H9 (cell line): ENCODE results near the gene CHMP6. TPM values are rescaled to one million over a fixed set of nuclear protein-coding genes. Genes with fewer than 3 reads are reported as not detected.

ENCODE experiments used
- DNase-seq: peaks from one replicate; pipeline ENCODE4 v3.0.0-alpha.2; 2017
- H2AFZ ChIP-seq: one replicate; pipeline ENCODE4 v1.6.1; 2013; ENCODE audit warnings: mild to moderate bottlenecking, low read length, control low read depth, moderate library complexity
- H2AK5ac ChIP-seq: 2 replicates; pipeline ENCODE4 v1.6.1; 2013; ENCODE audit warnings: low read length, control low read depth, mixed read lengths; ENCODE audit not compliant: insufficient read length
- H2BK120ac ChIP-seq: one replicate; pipeline ENCODE4 v1.6.1; 2013; ENCODE audit warnings: low read depth, mild to moderate bottlenecking, low read length, control low read depth, inconsistent platforms; ENCODE audit not compliant: poor library complexity, severe bottlenecking
- H2BK12ac ChIP-seq: 2 replicates; pipeline ENCODE4 v1.6.1; 2013; ENCODE audit warnings: low read length, control low read depth, mixed read lengths, low read depth; ENCODE audit not compliant: insufficient read length
- H2BK15ac ChIP-seq: 2 replicates; pipeline ENCODE4 v1.6.1; 2013; ENCODE audit warnings: low read depth, low read length, control low read depth
- H2BK20ac ChIP-seq: one replicate; pipeline ENCODE4 v1.6.1; 2013; ENCODE audit warnings: low read depth, mild to moderate bottlenecking, low read length, control low read depth, inconsistent platforms; ENCODE audit not compliant: poor library complexity, severe bottlenecking
- H2BK5ac ChIP-seq: 2 replicates; pipeline ENCODE4 v1.6.1; 2013; ENCODE audit warnings: low read length, control low read depth, mixed read lengths; ENCODE audit not compliant: insufficient read length
- H3K14ac ChIP-seq: 2 replicates; pipeline ENCODE4 v1.6.1; 2013; ENCODE audit warnings: low read length, control low read depth; ENCODE audit not compliant: insufficient read depth
- H3K18ac ChIP-seq: 2 replicates; pipeline ENCODE4 v1.6.1; 2013; ENCODE audit warnings: low read depth, mild to moderate bottlenecking, mixed read lengths, low read length, control low read depth; ENCODE audit not compliant: insufficient read length
- H3K23ac ChIP-seq: 2 replicates; pipeline ENCODE4 v1.6.1; 2013; ENCODE audit warnings: low read length, control low read depth, mixed read lengths, low read depth; ENCODE audit not compliant: insufficient read length
- H3K23me2 ChIP-seq: 2 replicates; pipeline ENCODE4 v1.6.1; 2013; ENCODE audit warnings: low read depth, mild to moderate bottlenecking, mixed read lengths, low read length, control low read depth; ENCODE audit not compliant: insufficient read length, poor library complexity, severe bottlenecking
- H3K27ac ChIP-seq: 2 replicates; pipeline ENCODE4 v1.5.1; 2013; ENCODE audit warnings: low read length, control low read depth, mixed read lengths, low read depth; ENCODE audit not compliant: insufficient read length
- H3K27me3 ChIP-seq: 2 replicates; pipeline ENCODE4 v1.6.1; 2013; ENCODE audit warnings: low read length, control low read depth, inconsistent platforms; ENCODE audit not compliant: insufficient read depth
- H3K4ac ChIP-seq: 2 replicates; pipeline ENCODE4 v1.6.1; 2013; ENCODE audit warnings: low read depth, mild to moderate bottlenecking, control low read depth, inconsistent platforms, low read length, moderate library complexity
- H3K4me1 ChIP-seq: 2 replicates; pipeline ENCODE4 v1.6.1; 2013; ENCODE audit warnings: low read length, control low read depth, inconsistent platforms; ENCODE audit not compliant: insufficient read depth
- H3K4me2 ChIP-seq: 2 replicates; pipeline ENCODE4 v1.6.1; 2013; ENCODE audit warnings: low read length, control low read depth, mixed read lengths; ENCODE audit not compliant: insufficient read length, insufficient read depth
- H3K56ac ChIP-seq: 2 replicates; pipeline ENCODE4 v1.6.1; 2013; ENCODE audit warnings: low read depth, mild to moderate bottlenecking, mixed read lengths, low read length, control low read depth; ENCODE audit not compliant: insufficient read length
- H3K79me1 ChIP-seq: 2 replicates; pipeline ENCODE4 v1.6.1; 2013; ENCODE audit warnings: low read depth, mild to moderate bottlenecking, moderate library complexity, low read length, control low read depth, inconsistent platforms; ENCODE audit not compliant: insufficient read depth, poor library complexity, severe bottlenecking
- H3K79me2 ChIP-seq: 2 replicates; pipeline ENCODE4 v1.6.1; 2013; ENCODE audit warnings: low read length, control low read depth, inconsistent platforms; ENCODE audit not compliant: insufficient read depth
- H3K9ac ChIP-seq: 2 replicates; pipeline ENCODE4 v1.6.1; 2013; ENCODE audit warnings: low read length, control low read depth, mixed read lengths; ENCODE audit not compliant: insufficient read length; ENCODE audit errors: extremely low read depth
- H3K9me3 ChIP-seq: one replicate; pipeline ENCODE4 v1.6.1; 2013; ENCODE audit warnings: low read depth, low read length, inconsistent platforms; ENCODE audit not compliant: control insufficient read depth
- H3T11ph ChIP-seq: one replicate; pipeline ENCODE4 v1.6.1; 2013; ENCODE audit warnings: mild to moderate bottlenecking, low read length, control low read depth, inconsistent platforms
- H4K20me1 ChIP-seq: one replicate; pipeline ENCODE4 v1.6.1; 2013; ENCODE audit not compliant: control insufficient read depth, insufficient read length, insufficient read depth
- H4K5ac ChIP-seq: 2 replicates; pipeline ENCODE4 v1.6.1; 2013; ENCODE audit warnings: low read depth, mild to moderate bottlenecking, mixed read lengths, low read length, control low read depth; ENCODE audit not compliant: insufficient read length
- H4K8ac ChIP-seq: replicated peaks from 2 replicates; pipeline ENCODE4 v1.6.1; 2013; ENCODE audit warnings: low read length, control low read depth, mixed read lengths, low read depth; ENCODE audit not compliant: insufficient read length
- H4K91ac ChIP-seq: 2 replicates; pipeline ENCODE4 v1.6.1; 2013; ENCODE audit warnings: low read depth, mild to moderate bottlenecking, moderate library complexity, mixed read lengths, low read length, control low read depth; ENCODE audit not compliant: insufficient read length
- H3K27ac Mint-ChIP-seq, 3 experiments: 2 replicates in 2 of 3; 3 replicates in 1 of 3; pipeline ENCODE4 v1.8.0; 2020 to 2021; ENCODE audit warnings: mixed read lengths in 3 of 3, mild to moderate bottlenecking in 1 of 3, moderate library complexity in 1 of 3
- H3K27me3 Mint-ChIP-seq: 2 replicates; pipeline ENCODE4 v1.8.0; 2021; ENCODE audit warnings: low read depth, mild to moderate bottlenecking, moderate library complexity, mixed read lengths
- H3K36me3 Mint-ChIP-seq, 3 experiments: 2 replicates in 2 of 3; 3 replicates in 1 of 3; pipeline ENCODE4 v1.8.0; 2020 to 2021; ENCODE audit warnings: low read depth in 3 of 3, mixed read lengths in 3 of 3; ENCODE audit not compliant: insufficient read depth in 1 of 3
- H3K4me1 Mint-ChIP-seq, 2 experiments: 2 replicates each; pipeline ENCODE4 v1.8.0; 2020; ENCODE audit warnings: mixed read lengths in 2 of 2
- H3K4me3 Mint-ChIP-seq, 2 experiments: 2 replicates in 1 of 2; 3 replicates in 1 of 2; pipeline ENCODE4 v1.8.0; 2020 to 2021; ENCODE audit warnings: mild to moderate bottlenecking in 2 of 2, mixed read lengths in 2 of 2, moderate library complexity in 1 of 2
- H3K9me3 Mint-ChIP-seq, 2 experiments: 2 replicates in 1 of 2; 3 replicates in 1 of 2; pipeline ENCODE4 v1.8.0; 2020; ENCODE audit warnings: mild to moderate bottlenecking in 2 of 2, mixed read lengths in 2 of 2, moderate library complexity in 1 of 2
- CTCF ChIP-seq: fragments of 200-600 bp; sonication (generic); conservative IDR thresholded peaks from 3 replicates; pipeline ENCODE4 v1.8.0; 2021; ENCODE audit warnings: antibody characterized with exemption, mild to moderate bottlenecking
- WGBS: extraction: QIAGEN DNeasy Blood & Tissue Kit; methylation state at CpG from one replicate; pipeline ENCODE4 v1.1.7; 2013; ENCODE audit warnings: missing lambda C conversion rate, low lambda C conversion rate, mixed read lengths; ENCODE audit not compliant: insufficient read length; ENCODE audit errors: extremely low coverage; 5-methylcytosine and 5-hydroxymethylcytosine counted together
- total RNA-seq: library from RNA; stranded (reverse); gene quantifications from 2 replicates; pipeline ENCODE4 v1.2.1, GENCODE V29; 2021

The CHMP6 gene
- total RNA-seq, 1 experiment from 2014 or later = 23.4 TPM

- no CpG with 5 or more reads among the region's 48 CpGs for WGBS
- no peak overlapping the region; a peak in 1 of 7 replicates for H3K27ac Mint-ChIP-seq
- no peak overlapping the region for H4K91ac ChIP-seq
Measured at GRCh38 chr17:80948019-80948975, 43.3 kb upstream of the CHMP6 start.

More at GRCh38 chr17:80948019-80948975, 43.3 kb upstream of the CHMP6 start:
- H3K23ac ChIP-seq = no peak overlapping the region
- no peak overlapping the region for H3K14ac ChIP-seq
- H3K18ac ChIP-seq = no peak overlapping the region
- H2AK5ac ChIP-seq = no peak overlapping the region
- no peak for TF ChIP-seq CTCF
- H3K9me3 ChIP-seq = no peaks in the 10 kb centered on the region
- no peak overlapping the region for H2BK15ac ChIP-seq
- H3K56ac ChIP-seq = no peak overlapping the region
- no peak overlapping the region for H4K8ac ChIP-seq
- no peak overlapping the region for H3K27ac ChIP-seq
- H3K4ac ChIP-seq = no peak overlapping the region
- no peaks in the 10 kb centered on the region for H3K23me2 ChIP-seq
- no peak for DNase-seq
- Mint-ChIP-seq H3K27me3 (no peaks in the 10 kb centered on the region), H3K36me3 (peaks cover 14 to 22% (median 17%) of the 10 kb centered on the region in 3 experiments), H3K4me3 (no peak overlapping the region), H3K4me1 (no peaks in the 10 kb centered on the region), H3K9me3 (no peaks in the 10 kb centered on the region)
- H2BK12ac ChIP-seq = no peak overlapping the region
- no peak overlapping the region for H2BK20ac ChIP-seq
- H3K79me2 ChIP-seq = no peaks in the 10 kb centered on the region
- H4K20me1 ChIP-seq = no peaks in the 10 kb centered on the region
- H2BK120ac ChIP-seq = no peak overlapping the region
- no peak overlapping the region for H4K5ac ChIP-seq
- no peaks in the 10 kb centered on the region for H3K79me1 ChIP-seq
- no peaks in the 10 kb centered on the region for H3K27me3 ChIP-seq
- no peak overlapping the region for H2BK5ac ChIP-seq
- H3K4me1 ChIP-seq = no peaks in the 10 kb centered on the region
- H2AFZ ChIP-seq = no peak overlapping the region
- no peak overlapping the region for H3T11ph ChIP-seq
- no peak overlapping the region for H3K9ac ChIP-seq
- no peak overlapping the region for H3K4me2 ChIP-seq
